T1000 (cell line): ENCODE measurements around the gene PDIA2.
"Not testable (repeated sequence)": the region's sequence is repeated elsewhere in the genome, so short reads cannot be mapped to it uniquely, and the experiment has no call there.

Source experiments
- DNase-seq: peaks from one replicate; lab custom pipeline; 2025; ENCODE audit warnings: mixed read lengths; lab: John Stamatoyannopoulos, UW

Gene PDIA2

GRCh38 chr16:333406-334094 lies 50.6 kb downstream of the PDIA2 start:
- no peak for DNase-seq

GRCh38 chr16:334164-334832 lies 51.3 kb downstream of the PDIA2 start:
- DNase-seq: not testable (repeated sequence)

DNA sequence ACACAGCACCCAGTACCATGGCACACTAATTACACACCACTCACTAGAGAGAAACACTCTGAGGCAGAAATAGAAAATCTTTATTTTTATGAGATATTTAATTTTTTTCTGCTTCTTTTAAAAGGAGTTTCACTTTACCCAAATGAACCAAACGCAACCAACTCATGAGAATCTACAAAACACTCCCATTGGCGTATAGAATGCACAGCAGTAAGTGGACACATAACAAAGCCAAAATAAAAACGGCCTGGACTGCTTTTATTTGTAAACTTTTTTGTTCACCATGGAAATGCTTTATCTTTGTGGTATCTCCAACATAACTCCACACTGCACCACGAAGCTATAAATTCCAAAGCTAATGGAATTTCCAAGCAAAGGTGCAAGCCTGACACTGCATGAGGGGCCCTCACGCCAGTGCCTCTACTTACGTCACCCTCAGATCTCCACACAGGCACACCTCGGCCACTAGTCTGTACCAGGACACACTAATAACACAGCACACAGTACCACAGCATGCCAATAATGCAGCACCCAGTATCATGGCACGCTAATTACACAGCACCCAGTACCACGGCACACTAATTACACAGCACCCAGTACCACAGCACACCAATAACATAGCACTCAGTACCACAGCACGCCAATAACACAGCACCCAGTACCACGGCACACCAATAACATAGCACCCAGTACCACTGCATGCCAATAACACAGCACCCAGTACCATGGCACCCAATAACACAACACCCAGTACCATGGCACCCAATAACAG lies 52.1 kb downstream of the PDIA2 start:
- not testable (repeated sequence) for DNase-seq

- DNase-seq: no peak
These were observed 53.3 kb downstream of the PDIA2 start for GRCh38 chr16:336269-336668.
